Measurements from ENCODE around the gene LEF1.

The LEF1 gene

DNA sequence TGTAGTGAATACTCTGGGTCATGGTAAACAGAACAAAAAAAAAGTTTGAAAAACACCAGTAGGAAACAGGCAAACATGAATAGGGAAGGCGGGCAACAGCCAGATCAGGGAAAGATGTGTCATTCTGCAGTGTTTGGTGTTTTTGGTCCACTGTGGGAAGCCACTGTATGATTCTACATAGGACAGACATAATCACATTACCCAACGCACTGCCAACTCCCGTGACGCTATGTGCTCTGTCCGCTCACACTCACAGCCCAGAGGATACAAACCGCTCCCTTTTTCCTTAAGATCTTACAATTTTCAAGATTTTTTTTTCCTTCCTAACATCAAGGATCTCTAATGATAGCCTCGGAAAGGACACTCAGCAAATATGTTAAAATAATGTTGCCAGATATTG lies 119.7 kb downstream of the LEF1 start:
- no peaks in the 10 kb centered on the region for H3K36me3 ChIP-seq
- peaks cover 3% of the 10 kb centered on the region for H3K27me3 ChIP-seq
- no peak overlapping the region for H3K4me3 ChIP-seq (ENCODE audit: low read depth, low read length)
- DNase-seq: no peak
- TF ChIP-seq, protein P1, sequence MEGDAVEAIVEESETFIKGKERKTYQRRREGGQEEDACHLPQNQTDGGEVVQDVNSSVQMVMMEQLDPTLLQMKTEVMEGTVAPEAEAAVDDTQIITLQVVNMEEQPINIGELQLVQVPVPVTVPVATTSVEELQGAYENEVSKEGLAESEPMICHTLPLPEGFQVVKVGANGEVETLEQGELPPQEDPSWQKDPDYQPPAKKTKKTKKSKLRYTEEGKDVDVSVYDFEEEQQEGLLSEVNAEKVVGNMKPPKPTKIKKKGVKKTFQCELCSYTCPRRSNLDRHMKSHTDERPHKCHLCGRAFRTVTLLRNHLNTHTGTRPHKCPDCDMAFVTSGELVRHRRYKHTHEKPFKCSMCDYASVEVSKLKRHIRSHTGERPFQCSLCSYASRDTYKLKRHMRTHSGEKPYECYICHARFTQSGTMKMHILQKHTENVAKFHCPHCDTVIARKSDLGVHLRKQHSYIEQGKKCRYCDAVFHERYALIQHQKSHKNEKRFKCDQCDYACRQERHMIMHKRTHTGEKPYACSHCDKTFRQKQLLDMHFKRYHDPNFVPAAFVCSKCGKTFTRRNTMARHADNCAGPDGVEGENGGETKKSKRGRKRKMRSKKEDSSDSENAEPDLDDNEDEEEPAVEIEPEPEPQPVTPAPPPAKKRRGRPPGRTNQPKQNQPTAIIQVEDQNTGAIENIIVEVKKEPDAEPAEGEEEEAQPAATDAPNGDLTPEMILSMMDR (IDR thresholded peaks at IDR 0.05; ENCODE audit: low read depth, low read length): no peak
- no peaks in the 10 kb centered on the region for H3K9me3 ChIP-seq
- H3K4me1 ChIP-seq: no peaks in the 10 kb centered on the region

DNA sequence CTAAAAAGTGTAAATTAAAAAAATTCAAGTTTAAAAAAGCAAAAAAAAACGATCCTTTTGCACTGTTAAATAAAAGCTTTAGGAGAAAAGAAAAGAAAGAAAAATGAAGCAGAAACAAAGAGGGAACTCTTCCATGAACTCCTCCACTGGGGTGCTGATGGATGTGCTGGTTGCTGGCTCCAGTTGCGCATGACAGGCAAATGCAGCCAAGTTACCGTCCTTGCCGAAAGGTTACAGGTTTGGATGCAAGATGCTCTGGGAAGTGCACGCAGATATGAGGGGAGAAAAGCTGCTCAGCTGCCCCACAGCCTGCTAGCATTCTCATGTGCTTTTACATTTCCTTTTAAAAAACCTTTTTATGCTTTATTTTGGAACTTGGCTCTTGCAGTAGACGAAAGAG lies 120.6 kb downstream of the LEF1 start:
- TF ChIP-seq, protein P1 (IDR thresholded peaks at IDR 0.05; ENCODE audit: low read depth, low read length): no peak
- no peak for DNase-seq
- no peaks in the 10 kb centered on the region for H3K4me1 ChIP-seq
- no peaks in the 10 kb centered on the region for H3K9me3 ChIP-seq
- no peaks in the 10 kb centered on the region for H3K27me3 ChIP-seq
- H3K4me3 ChIP-seq (ENCODE audit: low read depth, low read length): no peak overlapping the region
- H3K36me3 ChIP-seq: no peaks in the 10 kb centered on the region

DNA sequence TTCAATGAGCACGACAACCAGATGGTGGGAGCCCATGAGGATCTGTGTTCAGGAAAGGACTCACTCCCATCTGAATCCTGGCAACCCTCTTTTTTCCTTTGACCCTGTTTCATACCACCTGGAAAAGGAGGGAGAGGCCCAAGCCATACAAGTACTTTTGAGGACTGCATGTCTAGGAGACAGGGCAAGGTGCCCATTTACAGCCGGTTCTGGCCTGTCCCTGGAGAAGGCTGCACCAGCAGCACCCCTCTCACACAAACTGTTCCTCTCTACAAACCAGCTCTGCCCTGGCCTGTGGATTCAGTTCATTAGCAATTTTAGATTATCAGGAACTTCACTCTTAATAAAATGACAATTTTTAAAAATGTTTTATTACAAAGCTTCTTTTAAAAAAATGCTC lies 121.5 kb downstream of the LEF1 start:
- H3K36me3 ChIP-seq: no peaks in the 10 kb centered on the region
- TF ChIP-seq, protein P1 (IDR thresholded peaks at IDR 0.05; ENCODE audit: low read depth, low read length): no peak
- H3K4me3 ChIP-seq (ENCODE audit: low read depth, low read length): no peak overlapping the region
- no peaks in the 10 kb centered on the region for H3K9me3 ChIP-seq
- no peaks in the 10 kb centered on the region for H3K27me3 ChIP-seq
- no peak for DNase-seq
- no peaks in the 10 kb centered on the region for H3K4me1 ChIP-seq

DNA sequence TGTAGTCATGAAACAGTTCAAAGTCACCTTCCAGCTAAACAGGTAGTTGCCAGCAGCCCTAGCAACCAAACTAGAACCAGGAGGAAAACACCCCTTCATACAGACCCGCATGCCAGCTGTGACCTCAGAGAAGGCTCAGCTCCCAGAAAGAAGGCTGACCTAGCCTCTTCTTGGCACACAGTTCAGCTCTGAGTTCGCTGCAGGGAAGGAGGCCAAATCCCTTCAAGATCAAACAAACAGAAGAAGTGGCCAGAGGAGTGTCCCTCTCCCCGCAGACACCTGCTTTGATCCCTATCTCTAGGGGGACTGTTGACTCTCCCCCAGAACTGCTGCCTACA lies 123.1 kb downstream of the LEF1 start:
- H3K9me3 ChIP-seq: no peaks in the 10 kb centered on the region
- DNase-seq: no peak
- no peaks in the 10 kb centered on the region for H3K4me1 ChIP-seq
- TF ChIP-seq, protein P1 (IDR thresholded peaks at IDR 0.05; ENCODE audit: low read depth, low read length): no peak
- no peaks in the 10 kb centered on the region for H3K27me3 ChIP-seq
- no peak overlapping the region for H3K4me3 ChIP-seq (ENCODE audit: low read depth, low read length)
- H3K36me3 ChIP-seq: no peaks in the 10 kb centered on the region

DNA sequence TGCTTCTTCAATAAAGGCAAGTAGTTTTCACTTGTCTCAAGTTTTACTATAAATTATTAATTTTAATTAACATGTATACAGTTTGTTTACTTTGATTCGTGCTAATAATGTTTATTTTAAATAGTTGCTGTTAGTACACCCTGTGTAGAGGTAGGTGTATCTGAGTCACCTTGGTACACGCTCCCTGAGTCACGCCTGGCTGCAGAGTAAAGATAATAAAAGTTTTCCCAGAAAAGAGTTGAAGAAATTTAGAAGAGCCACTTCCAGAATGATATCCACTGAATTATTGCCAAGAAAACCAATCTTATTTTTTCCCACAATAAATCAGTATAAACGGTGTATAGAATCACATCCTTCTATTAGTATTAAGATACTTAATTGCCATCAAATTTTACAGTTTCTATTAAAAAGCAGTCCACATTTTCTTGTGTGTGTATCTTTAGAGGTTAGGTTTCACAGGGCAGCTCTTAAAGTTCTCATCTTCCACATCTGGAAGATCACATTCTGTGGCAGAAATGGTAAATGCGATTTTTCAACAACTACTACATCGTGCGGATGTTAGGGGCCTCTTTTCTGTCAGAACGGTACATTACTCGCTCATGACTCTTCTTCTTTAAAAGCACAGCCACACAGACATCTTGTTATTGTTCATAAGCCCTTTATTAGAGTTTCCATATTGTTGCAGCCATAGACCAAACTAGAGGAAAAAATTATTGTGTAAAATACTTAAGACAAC lies 123.6 kb downstream of the LEF1 start:
- Histone ChIP-seq H3K4me1 (no peaks in the 10 kb centered on the region), H3K27me3 (no peaks in the 10 kb centered on the region), H3K9me3 (no peaks in the 10 kb centered on the region), H3K4me3 (ENCODE audit: low read depth, low read length) (no peak overlapping the region), H3K36me3 (no peaks in the 10 kb centered on the region)
- no peak for DNase-seq
- TF ChIP-seq, protein P1 (IDR thresholded peaks at IDR 0.05; ENCODE audit: low read depth, low read length): no peak

DNA sequence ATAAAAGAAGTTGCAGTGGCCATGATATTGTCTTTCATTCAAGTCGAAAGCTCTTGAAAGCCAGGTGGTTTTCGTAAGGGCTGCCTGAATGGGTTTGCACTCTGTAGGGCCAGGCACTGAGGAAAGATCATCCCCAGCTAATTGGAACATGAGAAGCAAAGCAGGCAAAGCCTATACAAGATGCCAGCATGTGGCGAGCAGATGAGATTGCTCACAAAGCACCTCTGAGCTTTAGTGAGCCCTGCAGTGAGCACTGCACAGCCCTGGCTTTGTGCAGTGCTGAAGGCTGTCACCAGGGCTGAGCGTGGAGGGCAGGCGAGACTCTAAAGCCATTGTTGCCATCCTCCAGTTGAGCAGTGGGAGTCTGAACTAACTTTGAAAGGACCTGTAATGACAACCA lies 125.2 kb downstream of the LEF1 start:
- Histone ChIP-seq H3K4me3 (ENCODE audit: low read depth, low read length) (no peak overlapping the region), H3K27me3 (no peaks in the 10 kb centered on the region), H3K36me3 (no peaks in the 10 kb centered on the region), H3K9me3 (no peaks in the 10 kb centered on the region), H3K4me1 (no peaks in the 10 kb centered on the region)
- DNase-seq: no peak
- TF ChIP-seq, protein P1 (IDR thresholded peaks at IDR 0.05; ENCODE audit: low read depth, low read length): no peak

Measured in BE2C (cell line).